ENCODE measurements around the gene TOMM34. TPM values are rescaled to one million over a fixed set of nuclear protein-coding genes. Genes with fewer than 3 reads are reported as not detected.

Gene TOMM34
- total and polyA plus RNA-seq, 4 experiments from 2014 or later, result 7.6 to 23.4 (median 13.6) TPM

DNA sequence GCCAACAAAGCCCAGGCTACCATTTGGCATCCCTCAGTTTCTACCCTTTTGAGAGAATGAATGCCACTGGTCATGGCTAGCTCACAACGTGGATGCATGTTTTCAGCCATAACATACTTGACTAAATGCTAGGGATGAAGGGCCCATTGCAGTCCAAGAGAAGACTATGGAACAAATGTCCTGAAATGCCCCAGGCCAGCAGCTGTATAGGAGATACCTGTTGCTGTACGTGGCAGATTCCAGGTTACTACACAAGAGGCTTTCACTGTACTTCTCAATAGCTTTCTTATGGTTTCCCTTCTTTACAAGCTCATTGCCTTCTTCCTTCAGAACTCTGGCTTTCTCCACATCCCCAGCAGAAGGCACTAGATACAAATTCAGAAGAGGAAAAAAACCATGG, 11.7 kb downstream of the TOMM34 start:
- H3K4me3 ChIP-seq (ENCODE audit: low read length in 2 of 2), result no peak overlapping the region
- no peaks in the 10 kb centered on the region for H3K9me3 ChIP-seq (ENCODE audit: control insufficient read depth in 1 of 2, low read length in 2 of 2)
- Mint-ChIP-seq H3K4me3 (no peak overlapping the region), H3K4me1 (peaks cover 13 to 20% (median 13%) of the 10 kb centered on the region in 4 donors), H3K9me3 (no peaks in the 10 kb centered on the region), H3K36me3 (peaks cover 63 to 81% of the 10 kb centered on the region in 2 donors), H3K27me3 (no peaks in the 10 kb centered on the region), H3K27ac (peak overlapping the region in 4 of 7 donors; percentile 7 to 72 (median 34))
- ChIA-PET CTCF (ENCODE audit: partially characterized antibody) (interaction anchor here (1.1 to 1.5 kb wide), 2 partner anchors 11 to 95 kb away, joined by 3 to 7 read pairs; no protein-coding TSS in a partner anchor), POLR2A (ENCODE audit: partially characterized antibody) (interaction anchor here (0.8 to 1.6 kb wide), 4 partner anchors 17 to 64 kb away, joined by 3 read pairs; partner anchors contain the start of gene STK4)
- no peaks in the 10 kb centered on the region for H3K27me3 ChIP-seq (ENCODE audit: insufficient read depth, low read length)
- intact Hi-C loops (cut with micrococcal nuclease), result no loop called here
- no peak for DNase-seq
- no peaks in the 10 kb centered on the region for H3K4me1 ChIP-seq (ENCODE audit: insufficient read depth, low read length)
- peaks cover 55% of the 10 kb centered on the region for H3K36me3 ChIP-seq (ENCODE audit: insufficient read depth, low read length)
- H3K27ac ChIP-seq (ENCODE audit: low read depth, low read length), result no peak overlapping the region

DNA sequence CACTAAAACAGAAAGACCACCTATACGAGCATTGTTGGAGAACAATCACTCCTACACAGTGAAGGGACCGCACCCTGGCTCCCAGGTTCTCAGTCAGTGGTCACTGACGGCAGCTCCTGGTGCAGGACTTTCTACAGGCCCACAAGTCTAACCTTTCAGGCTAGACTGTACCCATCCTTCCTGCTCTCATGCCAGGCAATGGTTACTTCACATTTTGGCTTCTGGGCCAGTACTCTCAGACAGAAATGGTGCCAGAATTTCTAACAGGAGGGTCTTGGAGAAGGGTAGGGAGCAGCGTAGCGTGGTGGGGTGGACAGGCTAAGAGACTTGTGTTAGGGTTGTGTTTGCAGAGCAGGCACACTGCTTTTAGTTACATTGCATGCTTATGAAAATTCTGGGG, 12.1 kb downstream of the TOMM34 start:
- H3K36me3 Mint-ChIP-seq, result peaks cover 60 to 81% of the 10 kb centered on the region in 2 donors
- ChIA-PET CTCF (ENCODE audit: partially characterized antibody) (interaction anchor here (1.1 kb wide), 1 partner anchor 11 kb away, joined by 3 read pairs; no protein-coding TSS in a partner anchor), POLR2A (ENCODE audit: partially characterized antibody) (interaction anchor here (0.8 to 1.6 kb wide), 3 partner anchors 18 to 60 kb away, joined by 3 read pairs; partner anchors contain the start of gene STK4)
- H3K27ac Mint-ChIP-seq, result peak overlapping the region in 2 of 7 donors; percentile 7 to 72
- Histone ChIP-seq H3K9me3 (ENCODE audit: control insufficient read depth in 1 of 2, low read length in 2 of 2) (no peaks in the 10 kb centered on the region), H3K4me3 (ENCODE audit: low read length in 2 of 2) (no peak overlapping the region), H3K27me3 (ENCODE audit: insufficient read depth, low read length) (no peaks in the 10 kb centered on the region), H3K4me1 (ENCODE audit: insufficient read depth, low read length) (no peaks in the 10 kb centered on the region), H3K36me3 (ENCODE audit: insufficient read depth, low read length) (peaks cover 55% of the 10 kb centered on the region), H3K27ac (ENCODE audit: low read depth, low read length) (no peak overlapping the region)
- no peak overlapping the region for H3K4me3 Mint-ChIP-seq
- DNase-seq, result no peak
- peaks cover 9 to 18% (median 10%) of the 10 kb centered on the region in 4 donors for H3K4me1 Mint-ChIP-seq
- no peaks in the 10 kb centered on the region for H3K9me3 Mint-ChIP-seq
- H3K27me3 Mint-ChIP-seq, result no peaks in the 10 kb centered on the region
- intact Hi-C loops (cut with micrococcal nuclease), result no loop called here

DNA sequence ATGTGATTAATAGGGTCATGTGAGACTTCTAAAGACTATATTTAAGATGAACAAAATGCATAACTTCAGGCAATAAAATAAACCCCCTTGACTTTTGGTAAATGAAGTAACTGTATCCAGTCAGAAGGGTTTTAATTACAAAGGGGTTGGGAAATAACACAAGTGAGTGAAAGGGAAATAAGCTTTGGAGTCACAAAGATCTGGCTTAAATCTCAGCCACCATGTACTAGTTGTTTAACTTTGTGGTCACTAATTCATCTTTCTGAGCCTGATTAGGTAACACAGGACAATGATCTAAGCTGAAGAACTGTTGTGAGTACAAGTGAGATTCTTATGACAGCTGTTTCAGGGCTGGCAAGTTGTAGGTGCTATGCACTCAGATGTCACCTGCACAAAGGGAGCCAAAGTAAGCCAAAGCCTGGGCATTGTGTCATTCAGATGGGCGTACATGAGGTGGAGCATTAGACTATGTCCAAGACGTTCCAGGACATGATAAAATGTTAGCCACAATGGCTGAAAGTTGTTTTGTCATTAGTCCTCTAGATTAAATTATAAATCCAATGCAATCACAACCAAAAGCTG, 13.8 kb downstream of the TOMM34 start:
- Histone ChIP-seq H3K4me3 (ENCODE audit: low read length in 2 of 2) (no peak overlapping the region), H3K36me3 (ENCODE audit: insufficient read depth, low read length) (peaks cover 59% of the 10 kb centered on the region), H3K27me3 (ENCODE audit: insufficient read depth, low read length) (no peaks in the 10 kb centered on the region), H3K4me1 (ENCODE audit: insufficient read depth, low read length) (no peaks in the 10 kb centered on the region), H3K27ac (ENCODE audit: low read depth, low read length) (no peak overlapping the region), H3K9me3 (ENCODE audit: control insufficient read depth in 1 of 2, low read length in 2 of 2) (no peaks in the 10 kb centered on the region)
- Mint-ChIP-seq H3K9me3 (no peaks in the 10 kb centered on the region), H3K27me3 (no peaks in the 10 kb centered on the region), H3K4me1 (peaks cover 0 to 7% (median 3%) of the 10 kb centered on the region in 4 donors), H3K4me3 (no peak overlapping the region), H3K27ac (peak overlapping the region in 3 of 7 donors; percentile 31 to 76 (median 76)), H3K36me3 (peaks cover 49 to 80% of the 10 kb centered on the region in 2 donors)
- intact Hi-C loops (cut with micrococcal nuclease), result no loop called here
- ChIA-PET CTCF (ENCODE audit: partially characterized antibody) (interaction anchor here (1.1 to 1.3 kb wide), 2 partner anchors 13 to 47 kb away, joined by 3 to 5 read pairs; partner anchors contain the start of gene TOMM34), POLR2A (ENCODE audit: partially characterized antibody) (interaction anchor here (1.4 kb wide), 1 partner anchor 14 kb away, joined by 3 read pairs; the partner anchor contains the start of gene TOMM34)
- no peak for DNase-seq

DNA sequence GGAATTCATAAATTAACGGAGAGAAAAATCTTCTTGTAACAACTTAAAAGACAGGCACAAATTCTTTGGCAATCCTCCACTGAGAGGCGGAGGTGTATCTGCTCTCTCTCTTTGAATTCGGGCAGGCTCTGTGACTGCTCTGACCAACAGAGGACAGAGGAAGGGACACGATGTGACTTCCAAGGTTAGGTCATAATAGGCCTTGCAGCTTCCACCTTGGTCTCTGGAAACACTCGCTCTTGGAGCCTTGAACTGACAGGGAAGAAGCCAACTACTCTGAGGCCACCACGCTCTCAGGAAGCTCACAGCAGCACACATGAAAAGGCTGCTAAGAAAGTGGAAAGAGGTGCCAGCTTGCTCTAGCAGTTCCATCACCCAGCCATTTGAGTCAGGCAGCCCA, 14.9 kb downstream of the TOMM34 start:
- H3K9me3 ChIP-seq (ENCODE audit: control insufficient read depth in 1 of 2, low read length in 2 of 2), result no peaks in the 10 kb centered on the region

DNA sequence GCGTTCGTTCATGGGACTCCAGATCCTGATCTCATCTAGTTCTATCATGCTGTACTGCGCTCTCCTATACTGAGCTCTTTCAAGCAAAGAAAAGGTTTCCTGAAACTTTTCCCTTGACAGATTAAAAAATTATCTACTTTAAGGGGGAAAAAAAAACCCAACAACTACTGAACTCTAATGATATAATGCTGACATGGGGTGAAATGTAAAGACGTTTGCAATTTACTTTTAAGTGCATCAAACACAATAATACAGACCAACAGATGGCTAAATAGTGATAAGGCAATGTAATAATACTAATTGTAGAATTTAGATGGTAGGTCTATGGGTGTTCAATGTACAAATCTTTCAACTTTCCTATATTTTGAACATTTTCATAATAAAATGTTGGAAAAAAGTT, 16.4 kb downstream of the TOMM34 start:
- Histone ChIP-seq H3K27me3 (ENCODE audit: insufficient read depth, low read length) (no peaks in the 10 kb centered on the region), H3K4me1 (ENCODE audit: insufficient read depth, low read length) (no peaks in the 10 kb centered on the region), H3K4me3 (ENCODE audit: low read length in 2 of 2) (no peak overlapping the region), H3K9me3 (ENCODE audit: control insufficient read depth in 1 of 2, low read length in 2 of 2) (no peaks in the 10 kb centered on the region), H3K27ac (ENCODE audit: low read depth, low read length) (no peak overlapping the region), H3K36me3 (ENCODE audit: insufficient read depth, low read length) (peaks cover 42% of the 10 kb centered on the region)
- H3K27me3 Mint-ChIP-seq, result no peaks in the 10 kb centered on the region
- ChIA-PET CTCF (ENCODE audit: partially characterized antibody) (interaction anchor here (1.1 kb wide), 1 partner anchor 9 kb away, joined by 3 read pairs; no protein-coding TSS in a partner anchor), POLR2A (ENCODE audit: partially characterized antibody) (interaction anchor here (1.5 kb wide), 1 partner anchor 35 kb away, joined by 3 read pairs; no protein-coding TSS in a partner anchor)
- no peak for DNase-seq
- H3K27ac Mint-ChIP-seq, result peak overlapping the region in 3 of 7 donors; percentile 16 to 63 (median 50)
- no peak overlapping the region for H3K4me3 Mint-ChIP-seq
- peaks cover 0 to 4% (median 2%) of the 10 kb centered on the region in 4 donors for H3K4me1 Mint-ChIP-seq
- intact Hi-C loops (cut with micrococcal nuclease), result no loop called here
- no peaks in the 10 kb centered on the region for H3K9me3 Mint-ChIP-seq
- H3K36me3 Mint-ChIP-seq, result peaks cover 42 to 80% of the 10 kb centered on the region in 2 donors

More for the DNA sequence above, 14.9 kb downstream of the TOMM34 start:
- Mint-ChIP-seq H3K9me3 (no peaks in the 10 kb centered on the region), H3K36me3 (peaks cover 46 to 79% of the 10 kb centered on the region in 2 donors), H3K27ac (peak overlapping the region in 1 of 7 donors; percentile 25), H3K4me3 (no peak overlapping the region), H3K4me1 (peaks cover 0 to 6% (median 3%) of the 10 kb centered on the region in 4 donors), H3K27me3 (no peaks in the 10 kb centered on the region)
- intact Hi-C loops (cut with micrococcal nuclease), result no loop called here
- no peak overlapping the region for H3K4me3 ChIP-seq (ENCODE audit: low read length in 2 of 2)
- no peaks in the 10 kb centered on the region for H3K4me1 ChIP-seq (ENCODE audit: insufficient read depth, low read length)
- H3K27ac ChIP-seq (ENCODE audit: low read depth, low read length), result no peak overlapping the region
- peaks cover 48% of the 10 kb centered on the region for H3K36me3 ChIP-seq (ENCODE audit: insufficient read depth, low read length)
- H3K27me3 ChIP-seq (ENCODE audit: insufficient read depth, low read length), result no peaks in the 10 kb centered on the region
- POLR2A ChIA-PET (ENCODE audit: partially characterized antibody), result interaction anchor here (1.4 kb wide), 1 partner anchor 15 kb away, joined by 3 read pairs; the partner anchor contains the start of gene TOMM34
- CTCF ChIA-PET (ENCODE audit: partially characterized antibody), result no interaction called here
- DNase-seq, result no peak

DNA sequence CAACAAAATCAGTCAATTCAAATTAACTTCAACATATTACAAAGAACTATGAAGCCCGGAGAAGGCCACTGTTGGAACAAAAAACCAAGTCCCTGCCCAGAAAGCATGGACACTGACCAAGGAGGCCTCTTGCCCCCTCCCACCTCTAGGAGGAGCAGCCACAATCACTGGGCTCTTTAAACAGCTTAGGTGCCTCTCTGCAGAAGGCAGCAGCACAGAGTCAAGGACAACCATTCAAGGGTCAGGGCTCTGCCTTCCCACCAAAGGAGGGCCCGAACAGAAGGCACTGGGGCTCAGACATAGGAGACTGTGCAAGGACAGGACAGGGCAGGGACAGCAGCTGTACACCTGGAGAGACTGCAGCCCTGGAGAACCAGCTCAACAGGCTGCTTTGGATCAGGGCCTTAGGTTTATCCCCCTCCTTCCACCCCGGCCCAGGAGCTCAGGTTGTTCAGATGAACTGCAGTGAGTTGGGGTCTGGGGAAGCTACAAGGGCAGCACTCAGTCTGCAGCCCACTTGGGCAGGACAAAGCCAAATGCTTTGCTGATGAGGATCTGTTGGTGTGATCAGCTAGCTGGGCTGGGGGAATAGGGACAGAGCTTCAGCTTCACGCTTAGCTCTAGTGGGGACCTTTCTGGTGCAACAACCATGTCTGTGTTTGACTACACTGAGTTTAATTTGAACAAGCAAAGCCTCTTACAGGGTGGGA, 17.8 kb downstream of the TOMM34 start:
- H3K4me3 Mint-ChIP-seq, result no peak overlapping the region
- H3K4me1 Mint-ChIP-seq, result peaks cover 0 to 5% (median 3%) of the 10 kb centered on the region in 4 donors
- peak overlapping the region in 3 of 7 donors; percentile 47 to 72 (median 70) for H3K27ac Mint-ChIP-seq
- Histone ChIP-seq H3K27me3 (ENCODE audit: insufficient read depth, low read length) (no peaks in the 10 kb centered on the region), H3K4me1 (ENCODE audit: insufficient read depth, low read length) (no peaks in the 10 kb centered on the region), H3K36me3 (ENCODE audit: insufficient read depth, low read length) (peaks cover 36% of the 10 kb centered on the region), H3K9me3 (ENCODE audit: control insufficient read depth in 1 of 2, low read length in 2 of 2) (no peaks in the 10 kb centered on the region), H3K27ac (ENCODE audit: low read depth, low read length) (no peak overlapping the region), H3K4me3 (ENCODE audit: low read length in 2 of 2) (no peak overlapping the region)
- peaks cover 56 to 85% of the 10 kb centered on the region in 2 donors for H3K36me3 Mint-ChIP-seq
- no peaks in the 10 kb centered on the region for H3K9me3 Mint-ChIP-seq
- intact Hi-C loops (cut with micrococcal nuclease), result no loop called here
- CTCF ChIA-PET (ENCODE audit: partially characterized antibody), result interaction anchor here (0.6 to 1.4 kb wide), 4 partner anchors 10 to 169 kb away, joined by 3 to 7 read pairs (median 4); no protein-coding TSS in a partner anchor
- no peak for DNase-seq
- POLR2A ChIA-PET (ENCODE audit: partially characterized antibody), result interaction anchor here (0.6 to 1.5 kb wide), 3 partner anchors 9 to 37 kb away, joined by 3 read pairs; no protein-coding TSS in a partner anchor
- no peaks in the 10 kb centered on the region for H3K27me3 Mint-ChIP-seq

Measured in CD4-positive, alpha-beta memory T cell (primary cell).